ENCODE measurements around the gene POM121C.
"Not testable (repeated sequence)": the region's sequence is repeated elsewhere in the genome, so short reads cannot be mapped to it uniquely, and the experiment has no call there.

The POM121C gene

DNA sequence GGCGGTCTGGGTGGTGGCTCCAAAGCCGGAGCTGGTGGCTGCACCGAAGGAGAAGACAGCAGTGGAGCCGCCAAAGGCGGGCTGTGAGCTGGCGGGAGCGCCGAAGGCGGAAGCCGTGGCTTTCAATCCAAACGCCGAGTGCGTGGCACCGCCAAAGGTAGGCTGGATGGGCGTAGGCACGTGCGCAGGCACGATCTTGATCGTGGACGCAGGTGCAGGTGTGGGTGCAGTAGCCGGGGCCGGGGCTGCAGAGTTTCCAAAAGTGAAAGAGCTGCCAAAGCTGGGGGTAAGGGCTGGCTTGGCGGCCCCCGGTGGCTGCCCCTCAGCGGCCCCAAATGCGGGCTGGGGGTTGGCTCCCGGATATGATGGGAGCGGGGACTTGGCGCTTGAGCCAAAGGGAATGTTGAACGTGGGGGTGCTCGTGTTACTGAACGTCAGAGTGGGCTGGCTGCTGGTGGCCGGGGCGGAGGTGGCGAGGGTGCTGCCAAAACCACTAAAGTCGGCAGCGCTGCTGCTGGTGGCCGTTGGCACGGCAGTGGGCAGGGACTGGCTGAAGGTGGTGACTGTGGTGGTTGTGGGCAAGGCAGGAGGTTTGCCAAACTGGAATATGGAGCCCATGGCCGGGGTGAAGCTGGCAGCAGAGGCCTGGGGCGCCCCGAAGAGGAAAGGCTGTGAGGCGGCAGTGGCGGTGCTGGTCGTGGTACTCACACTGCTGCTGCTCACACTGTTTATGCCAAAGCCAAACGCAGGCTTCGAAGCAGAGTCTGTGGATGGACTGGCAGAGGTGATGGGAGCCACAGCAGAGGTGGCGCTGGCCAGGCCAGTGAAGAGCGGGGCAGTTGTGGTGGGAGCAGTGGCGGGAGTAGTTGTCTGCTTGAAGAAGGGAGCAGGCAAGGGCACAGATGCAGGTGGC is 64.0 kb downstream of the POM121C start:
- not testable (repeated sequence) for DNase-seq

DNA sequence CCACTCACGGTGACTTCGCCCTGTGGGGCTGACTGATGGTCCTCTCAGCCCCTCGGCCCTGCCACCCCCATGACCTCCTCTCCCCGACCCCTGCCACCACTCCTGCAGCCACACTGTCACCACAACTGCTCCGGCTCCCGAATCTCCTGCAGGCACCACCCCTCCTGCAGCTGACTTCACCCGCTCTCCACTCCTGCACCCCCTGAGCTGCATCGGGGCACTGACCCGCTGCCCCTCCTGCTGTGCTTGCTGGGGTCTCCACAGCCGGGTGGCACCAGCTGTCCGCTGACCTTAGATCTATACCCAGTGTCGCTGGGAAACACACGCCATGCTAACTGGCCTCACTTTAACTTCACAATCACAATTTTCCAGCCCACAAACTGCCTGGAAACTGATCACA is 65.9 kb downstream of the POM121C start:
- not testable (repeated sequence) for DNase-seq

DNA sequence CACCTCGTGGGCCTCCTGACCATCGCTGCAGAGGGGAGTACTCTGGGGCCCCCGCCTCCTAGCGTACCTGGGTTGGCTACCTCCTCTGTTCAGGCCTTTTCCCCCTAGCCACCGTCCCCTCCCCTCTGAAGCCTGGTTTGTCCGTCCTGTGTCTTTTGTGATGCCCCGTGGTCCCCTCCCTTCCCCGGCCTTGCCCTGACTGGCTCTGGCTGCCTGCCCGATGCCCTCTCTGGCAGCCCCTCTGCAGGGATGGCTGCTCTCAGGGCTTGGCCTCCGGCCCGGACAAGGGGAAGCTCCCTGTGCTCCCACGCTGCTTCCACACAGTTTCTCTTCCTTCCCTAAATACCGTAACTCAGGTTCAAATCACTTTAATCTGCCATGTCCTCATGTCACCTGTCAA is 66.4 kb downstream of the POM121C start:
- not testable (repeated sequence) for DNase-seq

DNA sequence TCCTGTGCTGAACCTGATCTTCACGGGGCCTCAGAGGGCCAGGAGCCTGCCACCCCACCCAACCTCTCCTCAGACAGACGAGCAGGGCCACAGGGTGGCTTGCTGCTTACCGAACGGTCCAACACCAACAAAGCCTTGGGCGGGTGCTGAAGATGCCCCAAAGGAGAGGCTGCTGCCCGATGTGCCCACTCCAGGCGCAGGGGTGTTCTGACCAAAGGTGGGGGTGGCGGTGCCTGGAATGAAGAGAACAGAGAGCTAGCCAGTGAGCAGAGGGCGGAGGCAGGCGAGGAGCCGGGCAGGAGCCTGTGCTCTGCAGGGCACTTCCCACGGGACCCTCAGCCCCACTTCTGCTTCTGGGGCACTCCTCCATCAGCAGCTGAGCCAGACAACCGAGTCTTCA is 66.9 kb downstream of the POM121C start:
- DNase-seq: not testable (repeated sequence)

GRCh38 chr7:75418292-75418858 is 67.7 kb downstream of the POM121C start:
- DNase-seq: not testable (repeated sequence)

DNA sequence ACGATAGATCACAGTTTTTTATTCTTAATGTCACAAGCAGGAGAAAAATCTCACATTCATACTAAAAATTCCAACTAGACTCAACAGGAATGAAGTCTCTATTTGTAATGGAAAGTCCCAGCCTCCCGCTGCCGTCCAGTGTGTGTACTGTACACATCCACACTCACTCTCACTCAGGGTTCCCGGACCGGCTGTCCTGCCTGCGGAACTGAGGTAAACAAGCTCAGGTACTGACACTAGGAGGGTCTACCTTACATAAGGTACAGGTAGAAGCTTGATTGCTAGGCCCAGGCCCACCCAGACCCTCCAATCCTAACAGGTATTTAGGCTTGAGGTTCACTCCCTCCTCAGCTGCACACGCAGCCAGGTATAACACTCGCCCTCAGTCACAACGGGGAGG is 69.3 kb downstream of the POM121C start:
- not testable (repeated sequence) for DNase-seq

GRCh38 chr7:75415829-75416373 is 70.2 kb downstream of the POM121C start:
- DNase-seq: not testable (repeated sequence)

DNA sequence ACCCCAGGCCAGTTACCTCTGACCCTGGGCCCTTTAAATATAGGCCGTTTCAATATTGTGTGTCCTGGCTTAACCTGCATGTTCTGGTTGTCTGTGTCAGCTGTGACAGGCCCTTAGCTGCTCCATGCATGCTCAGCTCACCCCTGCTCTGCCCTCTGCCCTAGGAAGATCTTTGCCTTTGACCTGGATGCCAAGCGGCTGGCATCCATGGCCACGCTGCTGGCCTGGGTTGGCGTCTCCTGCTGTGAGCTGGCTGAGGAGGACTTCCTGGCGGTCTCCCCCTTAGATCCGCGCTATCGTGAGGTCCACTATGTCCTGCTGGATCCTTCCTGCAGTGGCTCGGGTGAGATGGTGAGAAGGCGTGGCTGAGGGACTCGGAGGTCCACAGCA is 70.7 kb downstream of the POM121C start:
- DNase-seq: not testable (repeated sequence)

GRCh38 chr7:75414708-75415427 is 71.2 kb downstream of the POM121C start:
- DNase-seq: not testable (repeated sequence)

DNA sequence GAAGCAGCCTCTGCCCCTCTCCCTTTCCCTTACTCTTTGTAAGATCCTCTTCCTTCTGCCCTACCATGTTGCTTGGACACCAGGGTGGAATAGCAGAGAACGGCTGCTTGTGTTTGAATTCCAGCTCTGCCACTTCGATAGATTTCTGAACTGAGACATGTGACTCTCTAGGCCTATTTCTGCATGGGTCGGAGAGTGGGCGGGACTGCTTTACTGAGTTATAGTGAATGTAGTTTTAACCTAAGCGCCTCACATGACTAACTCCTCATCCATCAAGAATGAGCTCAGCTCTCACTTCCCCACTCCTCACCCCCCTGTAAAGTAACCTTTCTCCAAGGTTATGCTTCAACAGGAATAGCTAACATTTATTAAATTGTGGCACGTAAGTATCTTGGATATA is 71.9 kb downstream of the POM121C start:
- not testable (repeated sequence) for DNase-seq

- DNase-seq: not testable (repeated sequence)
These were observed 75.3 kb downstream of the POM121C start for GRCh38 chr7:75410823-75411173.

DNA sequence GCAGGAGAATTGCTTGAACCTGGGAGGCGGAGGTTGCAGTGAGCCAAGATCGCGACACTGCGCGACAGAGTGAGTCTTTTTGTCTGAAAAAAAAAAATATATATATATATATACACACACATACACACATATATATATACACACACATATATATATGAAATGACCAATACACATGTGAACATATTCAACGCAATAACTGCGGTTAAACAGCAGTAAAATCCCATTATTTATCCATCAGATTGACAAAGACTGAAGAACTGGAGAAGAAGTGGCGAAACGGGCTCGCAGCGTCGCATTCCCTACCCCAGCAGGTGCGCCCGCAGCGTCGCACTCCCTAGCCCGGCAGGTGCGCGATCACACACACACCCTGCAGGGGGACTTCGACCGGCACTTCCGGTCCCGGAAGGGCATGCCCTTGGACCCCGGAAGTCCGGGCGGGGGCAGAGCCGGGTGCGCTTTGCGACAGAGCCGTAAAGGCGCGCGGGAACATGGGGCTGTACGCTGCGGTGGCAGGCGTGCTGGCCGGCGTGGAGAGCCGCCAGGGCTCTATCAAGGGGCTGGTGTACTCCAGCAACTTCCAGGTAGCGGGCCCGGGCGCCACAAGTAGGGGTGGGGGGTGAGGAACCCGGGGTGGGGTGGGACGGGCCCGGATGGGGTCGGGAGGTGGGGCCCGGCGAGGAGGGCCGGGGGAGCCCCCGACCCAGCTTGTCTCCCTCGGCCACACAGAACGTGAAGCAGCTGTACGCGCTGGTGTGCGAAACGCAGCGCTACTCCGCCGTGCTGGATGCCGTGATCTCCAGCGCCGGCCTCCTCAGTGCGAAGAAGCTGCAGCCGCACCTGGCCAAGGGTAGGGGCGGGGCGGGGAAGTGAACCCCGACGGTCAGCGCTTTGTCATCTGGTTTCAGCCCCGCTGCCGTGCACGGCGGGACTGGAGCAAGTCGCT is 75.9 kb downstream of the POM121C start:
- peak; percentile 46 for DNase-seq

- not testable (repeated sequence) for DNase-seq
These were observed 81.4 kb downstream of the POM121C start for GRCh38 chr7:75404663-75405062.

- DNase-seq: not testable (repeated sequence)
These were observed 82.3 kb downstream of the POM121C start for GRCh38 chr7:75403455-75404443.

GRCh38 chr7:75400575-75400974 is 85.5 kb downstream of the POM121C start:
- not testable (repeated sequence) for DNase-seq

GRCh38 chr7:75398771-75399700 is 87.1 kb downstream of the POM121C start:
- not testable (repeated sequence) for DNase-seq

GRCh38 chr7:75397865-75398264 is 88.2 kb downstream of the POM121C start:
- not testable (repeated sequence) for DNase-seq

- DNase-seq: not testable (repeated sequence)
These were observed 90.8 kb downstream of the POM121C start, which contains the start of gene TRIM73 for GRCh38 chr7:75395329-75395728. Gene TRIM73, plus strand, starts transcription at chr7:75395629. Its CDS starts 3,305 bp downstream, at chr7:75398934.

- not testable (repeated sequence) for DNase-seq
These were observed 92.9 kb downstream of the POM121C start for GRCh38 chr7:75393194-75393593.
